Duodenal mucosa (tissue), 2 donors: ENCODE data around the gene ABL1.

Experiments used
- H3K27ac ChIP-seq: one replicate; pipeline ENCODE4 v1.7.0; 2013; ENCODE audit warnings: low read depth, low read length
- H3K27me3 ChIP-seq, 2 donors: one replicate each; pipeline ENCODE4 v1.7.0; 2013; ENCODE audit warnings: low read length in 2 of 2, control low read depth in 1 of 2; ENCODE audit not compliant: insufficient read depth in 2 of 2, control insufficient read depth in 1 of 2
- H3K36me3 ChIP-seq, 2 donors: one replicate each; pipeline ENCODE4 v1.7.0; 2013; ENCODE audit warnings: low read length in 2 of 2, control low read depth in 1 of 2; ENCODE audit not compliant: insufficient read depth in 2 of 2, control insufficient read depth in 1 of 2
- H3K4me1 ChIP-seq, 2 donors: one replicate each; pipeline ENCODE4 v1.7.0; 2013; ENCODE audit warnings: low read length in 2 of 2, control low read depth in 1 of 2; ENCODE audit not compliant: insufficient read depth in 2 of 2, control insufficient read depth in 1 of 2
- H3K4me3 ChIP-seq, 2 donors: one replicate each; pipeline ENCODE4 v1.7.0; 2013; ENCODE audit warnings: low read length in 2 of 2, low read depth in 1 of 2
- H3K9ac ChIP-seq, 2 donors: one replicate each; pipeline ENCODE4 v1.7.0; 2013; ENCODE audit warnings: low read length in 2 of 2, low read depth in 1 of 2
- H3K9me3 ChIP-seq, 2 donors: one replicate each; pipeline ENCODE4 v1.7.0; 2013; ENCODE audit warnings: low read length in 2 of 2, control low read depth in 1 of 2; ENCODE audit not compliant: control insufficient read depth in 1 of 2

ABL1 gene

GRCh38 chr9:130911254-130912049 lies 76.4 kb downstream of the ABL1 start:
- H3K9me3 ChIP-seq, result no peaks in the 10 kb centered on the region
- H3K4me1 ChIP-seq, result no peaks in the 10 kb centered on the region
- H3K27ac ChIP-seq, result no peak overlapping the region
- H3K4me3 ChIP-seq, result no peak overlapping the region
- H3K27me3 ChIP-seq, result peaks cover 0 to 3% of the 10 kb centered on the region in 2 donors
- H3K36me3 ChIP-seq, result no peaks in the 10 kb centered on the region
- no peak overlapping the region for H3K9ac ChIP-seq

GRCh38 chr9:130912932-130913598 lies 78.0 kb downstream of the ABL1 start:
- H3K27me3 ChIP-seq, result peaks cover 0 to 8% of the 10 kb centered on the region in 2 donors
- no peak overlapping the region for H3K27ac ChIP-seq
- H3K9me3 ChIP-seq, result no peaks in the 10 kb centered on the region
- no peaks in the 10 kb centered on the region for H3K4me1 ChIP-seq
- H3K36me3 ChIP-seq, result no peaks in the 10 kb centered on the region
- no peak overlapping the region for H3K4me3 ChIP-seq
- H3K9ac ChIP-seq, result no peak overlapping the region

- H3K9ac ChIP-seq, result no peak overlapping the region
- no peak overlapping the region for H3K4me3 ChIP-seq
- H3K9me3 ChIP-seq, result no peaks in the 10 kb centered on the region
- H3K27ac ChIP-seq, result no peak overlapping the region
- H3K36me3 ChIP-seq, result no peaks in the 10 kb centered on the region
- no peaks in the 10 kb centered on the region for H3K4me1 ChIP-seq
- H3K27me3 ChIP-seq, result peaks cover 0 to 13% of the 10 kb centered on the region in 2 donors
Observed at GRCh38 chr9:130913599-130914416, 78.8 kb downstream of the ABL1 start.

GRCh38 chr9:130914417-130915095 lies 79.5 kb downstream of the ABL1 start:
- H3K9me3 ChIP-seq, result no peaks in the 10 kb centered on the region
- no peaks in the 10 kb centered on the region for H3K4me1 ChIP-seq
- H3K27me3 ChIP-seq, result peaks cover 0 to 20% of the 10 kb centered on the region in 2 donors
- H3K4me3 ChIP-seq, result no peak overlapping the region
- H3K27ac ChIP-seq, result no peak overlapping the region
- H3K36me3 ChIP-seq, result no peaks in the 10 kb centered on the region
- H3K9ac ChIP-seq, result no peak overlapping the region

GRCh38 chr9:130915096-130915447 lies 80.0 kb downstream of the ABL1 start:
- Histone ChIP-seq H3K4me1 (no peaks in the 10 kb centered on the region), H3K27me3 (peaks cover 0 to 23% of the 10 kb centered on the region in 2 donors), H3K9me3 (no peaks in the 10 kb centered on the region), H3K4me3 (no peak overlapping the region), H3K27ac (no peak overlapping the region), H3K36me3 (no peaks in the 10 kb centered on the region), H3K9ac (no peak overlapping the region)

GRCh38 chr9:130917168-130917960 lies 82.3 kb downstream of the ABL1 start:
- no peaks in the 10 kb centered on the region for H3K4me1 ChIP-seq
- no peak overlapping the region for H3K9ac ChIP-seq
- H3K27me3 ChIP-seq, result peaks cover 0 to 28% of the 10 kb centered on the region in 2 donors
- H3K4me3 ChIP-seq, result no peak overlapping the region
- H3K36me3 ChIP-seq, result no peaks in the 10 kb centered on the region
- H3K27ac ChIP-seq, result no peak overlapping the region
- H3K9me3 ChIP-seq, result no peaks in the 10 kb centered on the region

GRCh38 chr9:130918101-130918825 lies 83.2 kb downstream of the ABL1 start:
- H3K36me3 ChIP-seq, result no peaks in the 10 kb centered on the region
- H3K4me1 ChIP-seq, result no peaks in the 10 kb centered on the region
- no peak overlapping the region for H3K4me3 ChIP-seq
- no peak overlapping the region for H3K9ac ChIP-seq
- H3K9me3 ChIP-seq, result no peaks in the 10 kb centered on the region
- H3K27me3 ChIP-seq, result peaks cover 0 to 35% of the 10 kb centered on the region in 2 donors
- H3K27ac ChIP-seq, result no peak overlapping the region

- Histone ChIP-seq H3K4me3 (no peak overlapping the region), H3K36me3 (no peaks in the 10 kb centered on the region), H3K27ac (no peak overlapping the region), H3K4me1 (no peaks in the 10 kb centered on the region), H3K9me3 (no peaks in the 10 kb centered on the region), H3K27me3 (peaks cover 0 to 43% of the 10 kb centered on the region in 2 donors), H3K9ac (no peak overlapping the region)
Observed at GRCh38 chr9:130918826-130919558, 83.9 kb downstream of the ABL1 start.
